Heart right ventricle (tissue), 16 donors: ENCODE results near the gene CGN. TPM values are rescaled to one million over a fixed set of nuclear protein-coding genes. Genes with fewer than 3 reads are reported as not detected.

Experiments used
- ATAC-seq, 8 donors: fragments of 200-7000 bp; cut with Tn5 transposase; one replicate each; pipeline ENCODE4 v1.9.1; 2020; ENCODE audit warnings: mild to moderate bottlenecking in 8 of 8, moderate library complexity in 8 of 8, moderate number of reproducible peaks in 1 of 8
- DNase-seq, 2 donors: peaks; one replicate each; pipeline ENCODE4 v3.0.0-alpha.2; 2020
- H3K27ac ChIP-seq, 10 donors: fragments of 200-600 bp; sonication (generic) in 2 of 10; one replicate each; pipeline versions ENCODE4 v1.5.0 to v1.8.0; 2020 to 2022; ENCODE audit warnings: mild to moderate bottlenecking in 3 of 10
- H3K27me3 ChIP-seq, 7 donors: fragments of 200-600 bp; one replicate each; pipeline ENCODE4 v1.8.0; 2021 to 2022; ENCODE audit warnings: mild to moderate bottlenecking in 2 of 7
- H3K36me3 ChIP-seq, 9 donors: fragments of 200-600 bp; sonication (generic) in 1 of 9; one replicate each; pipeline versions ENCODE4 v1.5.0 to v1.8.0; 2020 to 2022; ENCODE audit warnings: mild to moderate bottlenecking in 2 of 9
- H3K4me1 ChIP-seq, 9 donors: fragments of 200-600 bp; sonication (generic) in 1 of 9; one replicate each; pipeline versions ENCODE4 v1.5.0 to v1.8.0; 2020 to 2022; ENCODE audit warnings: mild to moderate bottlenecking in 4 of 9
- H3K4me3 ChIP-seq, 10 donors: fragments of 200-600 bp; sonication (generic) in 2 of 10; one replicate each; pipeline versions ENCODE4 v1.5.0 to v1.8.0; 2020 to 2022; ENCODE audit warnings: mild to moderate bottlenecking in 7 of 10, moderate library complexity in 2 of 10
- H3K9me3 ChIP-seq, 11 donors: fragments of 200-600 bp in 10 of 11; sonication (generic) in 2 of 11; one replicate each; pipeline versions ENCODE4 v1.5.0 to v1.8.0; 2013 to 2022; ENCODE audit warnings: mild to moderate bottlenecking in 2 of 11, control low read depth in 1 of 11, moderate library complexity in 1 of 11
- CTCF ChIP-seq, 9 donors: fragments of 200-600 bp; sonication (generic) in 2 of 9; IDR thresholded peaks; one replicate each; pipeline versions ENCODE4 v1.5.0 to v1.8.0; 2021 to 2022; ENCODE audit warnings: antibody characterized with exemption in 9 of 9, mild to moderate bottlenecking in 5 of 9, moderate library complexity in 1 of 9
- WGBS, 2 donors: extraction: QIAGEN DNeasy Blood & Tissue Kit; methylation state at CpG; one replicate each; pipeline ENCODE4 v1.1.7; 2013; ENCODE audit warnings: inconsistent platforms in 1 of 2; 5-methylcytosine and 5-hydroxymethylcytosine counted together
- intact Hi-C, 10 donors: fragments of 100-400 bp; cut with DNase I; formaldehyde crosslinking; loops; one replicate each; pipeline versions ENCODE4 v1.11.1 to v1.14.2; 2022
- microRNA-seq, 2 donors: library from miRNA; unstranded; fragments of <30 nt; microRNA quantifications; one replicate each; pipeline ENCODE4 v1.2.0, GENCODE V29; 2021
- polyA plus RNA-seq, 2 donors: library from polyadenylated mRNA; stranded (reverse); fragments of 200-250 nt; gene quantifications; one replicate each; pipeline ENCODE4 v1.2.3, GENCODE V29; 2013
- total RNA-seq, 10 donors: library from RNA; stranded (reverse); fragmentation: NEBNext Ultra II Directional in 3 of 10; extraction: Animal tissue kit (Norgen Biotek cat#: 25700) in 3 of 10; gene quantifications; one replicate each; pipeline versions ENCODE4 v1.2.1 to v1.2.4, GENCODE V29; 2021 to 2023
- donor health status: Arrhythmogenic right ventricular cardiomyopathy.
- donor health status: ischemic (EF 13 %, LVEDD 7.1; RV severe dilation, severe dysfunction).
- donor health status: healthy with polysubstance abuse.
- donor health status: DM: no; HTN: yes; CAD: no.
- donor health status: DM: no; HTN: no; CAD: no.
- donor health status: ischemic (EF 25% LVEDD 6.9; RV normal size, moderate dysfunction).
- donor health status: ischemic (EF 25% LVEDD 5.7; RV mildly dilated, moderate dysfunction).
- donor health status: healthy.
- donor health status: DM: yes; HTN: yes; CAD: no.
- donor health status: Ischemic cardiomyopathy.
- donor health status: ischemic (EF 35%, LVEDD 5.7; RV mildly dilated, moderate dysfunction).
- donor health status: nonischemic (EF 11% LVEDD 7.7; RV severe dilation, severe dysfunction).
- donor health status: DM: yes; HTN: yes; CAD: no.
- donor health status: PGD.
- donor health status: ischemic (EF 29% LVEDD 5.4; RV normal size, mild dysfunction).
- donor health status: nonischemic (EF 23%, LVEDD 6.1; RV moderate dilation, normal function).

CGN gene
- total and polyA plus RNA-seq, 12 donors, result 0.07 to 0.73 (median 0.27) TPM; not detected in 3

- Histone ChIP-seq H3K27me3 (no peaks in the 10 kb centered on the region), H3K4me1 (peaks cover 0 to 19% (median 0%) of the 10 kb centered on the region in 9 donors), H3K36me3 (peaks cover 0 to 32% (median 4%) of the 10 kb centered on the region in 9 donors), H3K27ac (no peak overlapping the region), H3K4me3 (no peak overlapping the region), H3K9me3 (no peaks in the 10 kb centered on the region)
- no peak for DNase-seq
- intact Hi-C loops, result loop anchor here in 1 of 10 donors (10.0 kb wide), 1 partner anchor 251 kb away; the partner anchor contains the start of genes C2CD4D and RORC
- no peak for ATAC-seq
- WGBS, 2 donors, result 65 to 74% methylated on average over 2 of the region's 2 CpGs
- TF ChIP-seq CTCF (IDR thresholded peaks at IDR 0.05), result no peak
Observed at GRCh38 chr1:151583796-151584195, 72.6 kb downstream of the CGN start.

GRCh38 chr1:151584278-151584677, 73.1 kb downstream of the CGN start:
- WGBS, 2 donors, result 81 to 83% methylated on average over 6 of the region's 6 CpGs
- Histone ChIP-seq H3K36me3 (peaks cover 0 to 27% (median 4%) of the 10 kb centered on the region in 9 donors), H3K27me3 (no peaks in the 10 kb centered on the region), H3K27ac (peak overlapping the region in 2 of 10 donors; percentile 9 to 13), H3K4me1 (peaks cover 0 to 19% (median 0%) of the 10 kb centered on the region in 9 donors), H3K4me3 (no peak overlapping the region), H3K9me3 (no peaks in the 10 kb centered on the region)
- DNase-seq (no peak), ATAC-seq (no peak)
- TF ChIP-seq CTCF (IDR thresholded peaks at IDR 0.05), result no peak
- intact Hi-C loops, result loop anchor here in 1 of 10 donors (10.0 kb wide), 1 partner anchor 251 kb away; the partner anchor contains the start of genes C2CD4D and RORC

- H3K27ac ChIP-seq, result peak overlapping the region in 3 of 10 donors; percentile 9 to 43 (median 13)
- ATAC-seq, result peak in 1 of 8 donors; percentile 42
- intact Hi-C loops, result loop anchor here in 1 of 10 donors (10.0 kb wide), 1 partner anchor 250 kb away; the partner anchor contains the start of genes C2CD4D and RORC
Observed at GRCh38 chr1:151584780-151585179, 73.6 kb downstream of the CGN start.

GRCh38 chr1:151585622-151586021, 74.4 kb downstream of the CGN start:
- Histone ChIP-seq H3K4me3 (no peak overlapping the region), H3K4me1 (peaks cover 0 to 19% (median 0%) of the 10 kb centered on the region in 9 donors), H3K27me3 (no peaks in the 10 kb centered on the region), H3K9me3 (peaks cover 0 to under 1% (median 0%) of the 10 kb centered on the region in 11 donors), H3K36me3 (peaks cover 0 to 16% (median 0%) of the 10 kb centered on the region in 9 donors), H3K27ac (peak overlapping the region in 2 of 10 donors; percentile 13 to 43)
- intact Hi-C loops, result loop anchor here in 1 of 10 donors (10.0 kb wide), 1 partner anchor 249 kb away; the partner anchor contains the start of genes C2CD4D and RORC
- ATAC-seq, result peak in 6 of 8 donors; percentile 53 to 68 (median 64)
- no peak for TF ChIP-seq CTCF (IDR thresholded peaks at IDR 0.05)
- 0 to 50% methylated on average over 1 of the region's 1 CpG for WGBS, 2 donors
- DNase-seq, result no peak

More at GRCh38 chr1:151584780-151585179, 73.6 kb downstream of the CGN start:
- Histone ChIP-seq H3K4me1 (peaks cover 0 to 19% (median 0%) of the 10 kb centered on the region in 9 donors), H3K36me3 (peaks cover 0 to 22% (median 4%) of the 10 kb centered on the region in 9 donors), H3K27me3 (no peaks in the 10 kb centered on the region), H3K4me3 (no peak overlapping the region), H3K9me3 (no peaks in the 10 kb centered on the region)
- TF ChIP-seq CTCF (IDR thresholded peaks at IDR 0.05), result no peak
- 54% methylated on average over 7 of the region's 7 CpGs for WGBS, 2 donors
- DNase-seq, result no peak

Small RNA genes lying within 50 kb of the gene (microRNA-seq; reads per million reads assigned to microRNA genes)
- 0 reads per million in 2 donors for gene MIR554

Other genes starting within 250 kb of the CGN start
- 10 to 100 TPM; 10.4 to 15.1 (median 13.1) TPM for gene ZNF687, start 229.1 kb upstream of the CGN start, total RNA-seq
- 1 to 10 TPM; 5.9 to 8.0 TPM for gene ZNF687, start 229.1 kb upstream of the CGN start, polyA plus RNA-seq
- gene PI4KB, start 184.0 kb upstream of the CGN start, total RNA-seq, result 10 to 100 TPM; 37.1 to 52.1 (median 42.5) TPM
- 10 to 100 TPM; 17.6 to 29.0 TPM for gene PI4KB, start 184.0 kb upstream of the CGN start, polyA plus RNA-seq
- gene RFX5, start 164.1 kb upstream of the CGN start, total RNA-seq, result 10 to 100 TPM; 12.6 to 38.4 (median 24.0) TPM
- 1 to 10 TPM; 6.5 to 8.9 TPM for gene RFX5, start 164.1 kb upstream of the CGN start, polyA plus RNA-seq
- 100 to 1,000 TPM in 1 of 10 donors, 10 to 100 TPM in 9; 32.3 to 112 (median 59.7) TPM for gene SELENBP1, start 138.7 kb upstream of the CGN start, total RNA-seq
- gene SELENBP1, start 138.7 kb upstream of the CGN start, polyA plus RNA-seq, result 10 to 100 TPM; 20.7 to 54.1 TPM
- 100 to 1,000 TPM; 169 to 241 (median 203) TPM for gene PSMB4, start 111.8 kb upstream of the CGN start, total RNA-seq
- gene PSMB4, start 111.8 kb upstream of the CGN start, polyA plus RNA-seq, result 100 to 1,000 TPM; 343 to 441 TPM
- 10 to 100 TPM; 36.7 to 58.6 (median 48.9) TPM for gene POGZ, start 51.9 kb upstream of the CGN start, total RNA-seq
- gene POGZ, start 51.9 kb upstream of the CGN start, polyA plus RNA-seq, result 10 to 100 TPM in 1 of 2 donors, 1 to 10 TPM in 1; 8.2 to 34.7 TPM
- 10 to 100 TPM in 1 of 10 donors, 1 to 10 TPM in 9; 2.9 to 13.0 (median 5.5) TPM for gene TUFT1, start 28.9 kb downstream of the CGN start, total RNA-seq
- 1 to 10 TPM; 2.6 to 2.7 TPM for gene TUFT1, start 28.9 kb downstream of the CGN start, polyA plus RNA-seq
- 10 to 100 TPM; 26.9 to 37.8 (median 33.4) TPM for gene SNX27, start 100.7 kb downstream of the CGN start, total RNA-seq
- 1 to 10 TPM; 6.5 to 7.1 TPM for gene SNX27, start 100.7 kb downstream of the CGN start, polyA plus RNA-seq
- gene CELF3, start 205.4 kb downstream of the CGN start, total RNA-seq, result not detected
- under 1 TPM in 1 of 2 donors, not detected in 1; 0.04 TPM for gene CELF3, start 205.4 kb downstream of the CGN start, polyA plus RNA-seq
- gene RIIAD1, start 210.1 kb downstream of the CGN start, total RNA-seq, result 10 to 100 TPM in 2 of 10 donors, 1 to 10 TPM in 8; 3.4 to 11.4 (median 7.1) TPM
- gene RIIAD1, start 210.1 kb downstream of the CGN start, polyA plus RNA-seq, result 1 to 10 TPM in 1 of 2 donors, not detected in 1; 5.5 TPM